HG03064 (cell line): ENCODE measurements around the gene CTNNA3.
"Not testable (repeated sequence)": the region's sequence is repeated elsewhere in the genome, so short reads cannot be mapped to it uniquely, and the experiment has no call there.

ENCODE experiments used
- ATAC-seq: cut with Tn5 transposase; IDR thresholded peaks from one replicate; pipeline ENCODE4 v1.9.1; 2021; ENCODE audit warnings: low read depth; ENCODE audit not compliant: unreplicated experiment

Gene CTNNA3

DNA sequence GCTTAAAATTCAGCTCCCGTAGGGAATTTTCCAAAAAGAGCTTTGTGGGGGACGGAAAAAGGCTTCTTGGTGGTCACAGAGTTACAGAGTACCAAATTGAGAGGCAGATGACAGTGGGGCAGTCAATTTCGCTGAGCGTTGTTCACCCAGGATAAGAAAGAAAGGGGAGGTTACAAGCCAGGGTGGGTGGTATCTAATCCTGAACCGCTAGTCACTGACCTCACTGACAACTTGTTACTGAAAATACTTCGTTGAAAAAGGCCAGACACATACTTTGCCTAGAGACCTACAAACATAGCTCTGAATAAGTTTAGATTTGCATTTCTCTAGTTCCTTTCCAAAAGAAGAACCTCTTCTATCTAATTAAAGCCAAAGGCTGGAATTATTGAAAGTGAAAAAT lies at the start of gene CTNNA3:
Gene CTNNA3, minus strand, starts transcription at position 167 of the 400 bp plus-strand sequence.
- ATAC-seq, result no peak

- ATAC-seq, result no peak
Observed at GRCh38 chr10:67735430-67735829, 39.4 kb upstream of the CTNNA3 start.

- ATAC-seq, result no peak
Observed at GRCh38 chr10:67733511-67733910, 37.5 kb upstream of the CTNNA3 start.

- no peak for ATAC-seq
Observed at GRCh38 chr10:67725567-67725966, 29.6 kb upstream of the CTNNA3 start.

DNA sequence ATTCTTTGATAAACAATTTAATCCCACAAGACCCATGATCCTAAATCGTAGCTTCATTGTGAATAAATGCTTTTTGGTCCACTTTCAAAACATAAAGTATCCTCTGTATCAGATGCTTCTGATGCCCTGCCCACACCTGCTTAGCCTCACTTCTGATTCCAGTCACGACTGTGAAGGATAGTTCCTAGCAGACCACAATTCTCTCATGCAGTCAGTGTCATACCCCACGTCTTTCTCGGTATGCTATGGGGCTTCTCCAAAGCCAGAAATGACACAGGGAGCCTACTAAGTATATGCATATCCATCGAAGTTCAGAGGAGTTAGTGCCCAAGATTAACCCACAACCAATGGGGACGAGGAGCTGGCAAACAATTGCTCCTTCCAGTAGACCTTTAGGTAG lies 27.6 kb upstream of the CTNNA3 start:
- ATAC-seq, result no peak

GRCh38 chr10:67722113-67722512 lies 26.1 kb upstream of the CTNNA3 start:
- ATAC-seq, result no peak

- not testable (repeated sequence) for ATAC-seq
Observed at GRCh38 chr10:67716455-67716854, 20.5 kb upstream of the CTNNA3 start.

DNA sequence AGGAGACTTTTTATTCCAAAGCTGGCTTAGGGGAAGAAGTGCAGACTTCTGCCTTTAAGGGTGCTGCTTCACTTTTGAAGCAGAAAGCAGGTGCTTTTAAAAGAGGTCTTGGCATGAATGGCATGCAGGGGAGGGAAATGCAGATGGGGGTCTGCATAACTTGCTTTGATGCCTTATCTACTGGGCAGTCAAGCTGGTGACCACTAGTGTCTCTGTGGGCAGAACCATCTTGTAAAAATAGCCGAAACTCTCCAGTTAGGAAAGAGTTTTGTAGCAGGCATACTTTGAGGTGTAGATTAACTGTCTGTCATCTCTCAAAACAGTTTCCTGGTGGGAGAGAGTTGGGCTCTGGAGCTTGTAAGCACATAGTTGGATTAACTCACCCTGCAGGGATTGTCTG lies 9.9 kb upstream of the CTNNA3 start:
- no peak for ATAC-seq

DNA sequence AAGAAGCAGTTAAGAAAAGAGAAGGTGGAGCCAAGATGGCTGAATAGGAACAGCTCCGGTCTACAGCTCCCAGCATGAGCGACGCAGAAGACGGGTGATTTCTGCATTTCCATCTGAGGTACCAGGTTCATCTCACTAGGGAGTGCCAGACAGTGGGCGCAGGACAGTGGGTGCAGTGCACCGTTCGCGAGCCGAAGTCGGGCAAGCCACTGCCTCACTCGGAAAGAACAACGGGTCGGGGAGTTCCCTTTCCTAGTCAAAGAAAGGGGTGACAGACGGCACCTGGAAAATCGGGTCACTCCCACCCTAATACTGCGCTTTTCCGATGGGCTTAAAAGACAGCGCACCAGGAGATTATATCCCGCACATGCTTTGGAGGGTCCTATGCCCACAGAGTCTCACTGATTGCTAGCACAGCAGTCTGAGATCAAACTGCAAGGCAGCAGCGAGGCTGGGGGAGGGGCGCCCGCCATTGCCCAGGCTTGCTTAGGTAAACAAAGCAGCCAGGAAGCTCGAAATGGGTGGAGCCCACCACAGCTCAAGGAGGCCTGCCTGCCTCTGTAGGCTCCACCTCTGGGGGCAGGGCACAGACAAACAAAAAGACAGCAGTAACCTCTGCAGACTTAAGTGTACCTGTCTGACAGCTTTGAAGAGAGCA lies 3.7 kb upstream of the CTNNA3 start:
- not testable (repeated sequence) for ATAC-seq

DNA sequence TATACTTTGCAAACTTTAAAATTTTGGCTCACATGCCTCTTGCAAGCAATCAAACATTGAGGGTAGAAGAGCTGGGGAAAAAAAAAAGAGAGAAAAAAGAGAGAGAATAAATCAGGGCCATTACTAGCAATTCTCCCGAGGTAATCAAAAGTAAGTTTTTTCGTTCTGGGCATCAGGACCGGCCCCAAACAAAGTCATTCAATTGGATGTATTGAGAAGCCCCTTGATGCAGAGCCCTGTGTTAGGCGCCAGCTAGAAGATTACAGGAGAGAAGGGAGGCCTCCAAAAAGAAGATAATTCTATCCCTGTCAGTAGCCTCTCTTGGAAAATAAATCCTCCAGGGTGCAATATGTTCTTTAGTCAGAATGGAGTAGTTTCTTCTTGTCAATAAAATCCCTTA lies 2.2 kb upstream of the CTNNA3 start:
- ATAC-seq, result no peak

DNA sequence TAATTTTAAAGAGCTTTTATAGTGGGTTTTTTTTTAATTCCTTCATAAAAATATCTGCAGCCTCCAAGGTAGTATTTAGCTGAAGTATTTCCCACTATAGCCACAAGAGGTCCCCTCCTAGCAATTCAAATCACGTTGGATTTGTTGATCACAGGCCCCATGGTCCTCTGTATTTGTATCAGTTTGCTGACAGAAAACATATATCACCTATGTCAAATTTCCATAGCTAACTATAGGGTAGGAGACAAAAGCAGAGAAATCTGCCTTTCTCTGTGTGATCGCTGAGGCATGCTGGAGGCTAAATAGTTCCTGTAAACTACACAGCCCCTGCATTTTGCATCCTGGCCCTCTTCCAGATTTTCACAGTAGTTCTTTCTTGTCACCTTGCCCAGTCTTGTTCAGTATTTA lies 1.7 kb upstream of the CTNNA3 start:
- ATAC-seq, result no peak

DNA sequence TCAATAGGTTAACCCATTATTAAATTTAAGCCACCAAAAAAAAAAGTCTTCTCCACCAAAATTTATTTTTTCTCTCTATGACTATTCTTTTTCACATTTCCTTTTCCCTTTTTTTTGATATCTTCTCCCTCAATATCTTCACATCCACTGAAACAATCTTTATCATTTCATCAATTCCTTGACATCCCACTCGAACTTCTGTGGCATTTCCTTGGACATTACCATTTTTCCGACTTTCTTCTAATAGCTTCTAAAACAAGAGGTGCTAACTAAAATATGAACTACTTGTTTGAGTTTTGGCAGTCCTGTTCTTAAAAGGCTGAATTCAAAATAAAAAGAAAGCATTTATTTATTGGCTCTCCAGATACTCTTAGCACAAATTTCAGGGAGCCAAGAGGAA lies 684 bp upstream of the CTNNA3 start:
- ATAC-seq, result no peak

- ATAC-seq, result no peak
Observed at GRCh38 chr10:67695555-67695954, 440 bp downstream of the CTNNA3 start.

DNA sequence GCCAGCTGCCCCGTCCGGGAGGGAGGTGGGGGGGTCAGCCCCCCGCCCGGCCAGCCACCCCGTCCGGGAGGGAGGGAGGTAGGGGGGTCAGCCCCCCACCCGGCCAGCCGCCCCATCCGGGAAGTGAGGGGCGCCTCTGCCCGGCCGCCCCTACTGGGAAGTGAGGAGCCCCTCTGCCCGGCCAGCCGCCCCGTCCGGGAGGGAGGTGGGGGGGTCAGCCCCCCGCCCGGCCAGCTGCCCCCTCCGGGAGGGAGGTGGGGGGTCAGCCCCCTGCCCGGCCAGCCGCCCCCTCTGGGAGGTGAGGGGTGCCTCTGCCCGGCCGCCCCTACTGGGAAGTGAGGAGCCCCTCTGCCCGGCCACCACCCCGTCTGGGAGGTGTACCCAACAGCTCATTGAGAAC lies 4.1 kb downstream of the CTNNA3 start:
- ATAC-seq, result not testable (repeated sequence)

DNA sequence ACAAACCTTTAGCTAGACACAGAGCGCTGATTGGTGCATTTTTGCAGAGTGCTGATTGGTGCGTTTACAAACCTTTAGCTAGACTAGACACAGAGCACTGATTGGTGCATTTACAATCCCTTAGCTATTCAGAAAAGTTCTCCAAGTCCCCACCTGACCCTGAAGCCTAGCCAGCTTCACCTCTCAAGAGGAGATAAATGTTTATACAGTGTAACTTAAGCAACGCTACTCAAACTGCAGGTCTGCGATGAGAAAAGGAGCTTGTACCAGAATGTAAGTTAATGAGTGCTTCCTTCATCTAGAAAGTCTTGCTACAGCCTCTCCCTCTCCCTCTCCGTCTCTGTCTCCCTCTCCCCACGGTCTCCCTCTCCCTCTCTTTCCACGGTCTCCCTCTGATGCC lies 5.5 kb downstream of the CTNNA3 start:
- not testable (repeated sequence) for ATAC-seq

DNA sequence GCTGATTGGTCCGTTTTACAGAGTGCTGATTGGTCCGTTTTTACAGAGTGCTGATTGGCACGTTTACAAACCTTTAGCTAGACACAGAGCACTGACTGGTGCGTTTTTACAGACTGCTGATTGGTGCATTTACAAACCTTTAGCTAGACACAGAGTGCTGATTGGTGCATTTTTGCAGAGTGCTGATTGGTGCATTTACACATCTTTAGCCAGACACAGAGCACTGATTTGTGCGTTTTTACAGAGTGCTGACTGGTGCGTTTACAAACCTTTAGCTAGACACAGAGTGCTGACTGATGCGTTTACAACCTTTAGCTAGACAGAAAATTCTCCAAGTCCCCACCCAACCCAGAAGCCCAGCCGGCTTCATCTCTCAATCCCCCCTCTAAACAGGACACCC lies 11.9 kb downstream of the CTNNA3 start:
- not testable (repeated sequence) for ATAC-seq

DNA sequence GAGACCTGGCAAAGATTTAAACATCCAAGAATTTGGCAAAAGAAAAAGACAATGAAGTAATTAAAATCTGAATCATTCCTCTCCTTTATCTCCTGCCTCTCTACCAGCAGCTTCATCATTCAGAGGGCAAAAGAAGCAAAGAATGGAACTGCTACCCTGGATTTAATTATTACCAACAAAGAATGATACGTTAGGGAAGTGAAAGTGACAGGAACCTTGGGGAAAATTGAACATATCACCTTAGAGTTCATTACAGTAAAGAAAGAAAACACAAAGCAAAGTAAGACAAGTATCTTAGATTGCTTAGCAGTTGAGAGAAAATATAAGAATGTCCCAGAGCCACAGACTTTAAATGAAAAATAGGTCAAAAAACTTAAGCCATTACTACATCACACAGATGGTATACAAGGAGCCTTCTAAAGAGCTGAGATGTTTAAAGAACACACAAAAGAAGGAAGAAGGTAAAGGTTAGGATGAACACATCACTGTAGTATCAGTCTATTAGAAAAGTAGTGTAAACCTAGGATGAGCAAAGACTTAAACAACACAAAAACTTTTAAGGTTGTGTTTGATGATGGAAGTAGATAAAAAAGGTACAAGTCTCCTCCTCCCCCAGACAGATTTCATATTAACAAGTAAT lies 17.5 kb downstream of the CTNNA3 start:
- no peak for ATAC-seq

DNA sequence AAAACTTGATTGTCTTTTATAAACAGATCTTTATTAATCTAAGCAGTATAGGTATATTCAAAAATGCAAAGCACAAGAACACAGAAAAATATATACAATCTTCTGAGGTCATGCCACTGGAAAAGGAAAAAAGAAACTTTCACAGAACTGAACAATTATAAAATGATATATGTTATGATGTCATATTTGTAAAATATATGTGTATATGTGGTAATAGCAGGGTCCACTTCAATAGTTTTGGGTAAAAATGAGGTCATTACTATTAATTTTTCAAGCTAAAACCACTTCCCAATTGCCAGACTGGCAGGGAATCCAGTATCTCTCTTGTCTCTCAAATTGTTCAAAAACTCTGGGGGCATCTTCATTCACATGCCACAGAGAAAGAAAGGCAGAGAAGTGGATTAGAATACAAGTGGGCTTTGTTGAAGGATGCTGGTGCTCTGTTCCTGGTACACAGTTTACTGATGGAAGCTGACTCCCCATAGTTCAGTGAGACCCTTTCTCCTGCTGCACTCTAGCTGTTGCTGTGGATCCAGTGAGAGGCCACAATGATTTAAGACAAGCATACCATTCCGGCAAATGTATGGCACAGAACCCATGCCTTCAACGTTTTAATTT lies 19.7 kb downstream of the CTNNA3 start:
- ATAC-seq, result no peak

GRCh38 chr10:67670401-67670800 lies 25.6 kb downstream of the CTNNA3 start:
- ATAC-seq, result no peak

- no peak for ATAC-seq
Observed at GRCh38 chr10:67669978-67670377, 26.0 kb downstream of the CTNNA3 start.

DNA sequence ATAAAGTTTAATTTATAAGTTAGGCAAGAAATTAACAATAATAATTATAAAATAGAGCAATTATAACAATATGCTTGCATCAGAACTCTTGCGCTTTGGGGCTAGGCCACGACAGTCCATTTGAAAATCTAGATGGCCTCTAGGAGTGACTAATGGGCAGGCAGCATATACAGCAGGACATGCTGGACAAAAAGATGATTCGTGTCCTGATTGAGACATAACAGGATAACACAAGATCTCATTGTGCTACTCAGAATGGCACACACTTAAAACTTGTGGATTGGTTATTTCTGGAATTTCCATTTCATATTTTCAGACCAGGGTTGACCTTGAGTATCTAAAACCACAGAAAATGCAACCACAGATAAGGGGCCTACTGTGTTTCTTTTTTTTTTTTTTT lies 27.5 kb downstream of the CTNNA3 start:
- ATAC-seq, result no peak

DNA sequence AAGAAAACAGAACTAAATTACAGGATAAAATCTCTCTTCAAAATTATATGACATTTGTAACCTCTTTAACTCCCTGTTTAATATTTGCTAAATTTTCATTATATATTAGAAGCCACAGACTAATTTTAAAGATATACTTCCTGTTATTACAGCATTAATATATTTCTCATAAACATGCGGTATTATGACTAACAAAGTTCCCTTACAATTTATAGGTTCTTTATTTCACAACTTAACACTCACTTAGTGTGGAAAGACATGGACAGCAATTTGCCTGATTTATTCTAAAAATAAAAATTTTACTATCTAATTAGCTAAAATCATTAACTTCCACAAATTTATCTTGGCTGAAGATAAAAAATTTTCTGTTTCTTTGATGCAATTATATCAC lies 29.0 kb downstream of the CTNNA3 start:
- ATAC-seq, result no peak
